Tibial nerve (tissue), 4 donors: ENCODE measurements around the gene KMT5C. TPM values are rescaled to one million over a fixed set of nuclear protein-coding genes. Genes with fewer than 3 reads are reported as not detected.
"Not testable (repeated sequence)": the region's sequence is repeated elsewhere in the genome, so short reads cannot be mapped to it uniquely, and the experiment has no call there.

Experiments used
- DNase-seq, 2 donors: peaks; one replicate each; pipeline ENCODE4 v3.0.0-alpha.2; 2019; ENCODE audit warnings: low spot score in 2 of 2
- H3K27ac ChIP-seq, 4 donors: fragments of 200-600 bp; sonication (generic) in 3 of 4; one replicate each; pipeline ENCODE4 v1.5.1; 2017 to 2019; ENCODE audit warnings: mild to moderate bottlenecking in 1 of 4
- H3K27me3 ChIP-seq, 2 donors: fragments of 200-600 bp; sonication (generic) in 1 of 2; one replicate each; pipeline versions ENCODE4 v1.5.1 to v1.6.0; 2017 to 2019
- H3K36me3 ChIP-seq, 3 donors: fragments of 200-600 bp; sonication (generic); one replicate each; pipeline ENCODE4 v1.5.1; 2018 to 2019
- H3K4me1 ChIP-seq, 4 donors: fragments of 200-600 bp; sonication (generic) in 3 of 4; one replicate each; pipeline ENCODE4 v1.5.1; 2017 to 2019
- H3K4me3 ChIP-seq, 4 donors: fragments of 200-600 bp; sonication (generic) in 3 of 4; one replicate each; pipeline ENCODE4 v1.5.1; 2017 to 2019; ENCODE audit warnings: mild to moderate bottlenecking in 1 of 4, moderate library complexity in 1 of 4
- H3K9me3 ChIP-seq, 4 donors: fragments of 200-600 bp; sonication (generic) in 3 of 4; one replicate each; pipeline ENCODE4 v1.5.1; 2017 to 2019
- EP300 ChIP-seq, 2 donors: sonication (generic); formaldehyde crosslinking; IDR thresholded peaks; one replicate each; pipeline ENCODE4 v1.6.1; 2017; ENCODE audit warnings: antibody characterized with exemption in 2 of 2, mild to moderate bottlenecking in 1 of 2
- POLR2A ChIP-seq, 2 donors: fragments of 450-650 bp; IDR thresholded peaks; one replicate each; pipeline ENCODE4 v1.6.1; 2017; ENCODE audit warnings: antibody characterized with exemption in 2 of 2, mild to moderate bottlenecking in 2 of 2, moderate library complexity in 2 of 2
- WGBS, 2 donors: methylation state at CpG; one replicate each; pipeline ENCODE4 v1.1.5; 2018; 5-methylcytosine and 5-hydroxymethylcytosine counted together
- total RNA-seq, 4 donors: library from RNA; depleted of rRNA; stranded (reverse); fragments of >200 nt; gene quantifications; one replicate each; pipeline ENCODE4 v1.1.0, GENCODE V29; 2016
- TF ChIP-seq, protein P1 (sequence below), 5 experiments: fragments of 200-600 bp in 3 of 5; fragments of 450-650 bp in 2 of 5; sonication (generic) in 3 of 5; IDR thresholded peaks; one replicate each; pipeline ENCODE4 v1.5.1; 2016 to 2019; ENCODE audit warnings: antibody characterized with exemption in 5 of 5, mild to moderate bottlenecking in 3 of 5, moderate library complexity in 2 of 5

Gene KMT5C
- total RNA-seq, 4 donors from 2014 or later, result 30.6 to 50.0 (median 41.2) TPM

DNA sequence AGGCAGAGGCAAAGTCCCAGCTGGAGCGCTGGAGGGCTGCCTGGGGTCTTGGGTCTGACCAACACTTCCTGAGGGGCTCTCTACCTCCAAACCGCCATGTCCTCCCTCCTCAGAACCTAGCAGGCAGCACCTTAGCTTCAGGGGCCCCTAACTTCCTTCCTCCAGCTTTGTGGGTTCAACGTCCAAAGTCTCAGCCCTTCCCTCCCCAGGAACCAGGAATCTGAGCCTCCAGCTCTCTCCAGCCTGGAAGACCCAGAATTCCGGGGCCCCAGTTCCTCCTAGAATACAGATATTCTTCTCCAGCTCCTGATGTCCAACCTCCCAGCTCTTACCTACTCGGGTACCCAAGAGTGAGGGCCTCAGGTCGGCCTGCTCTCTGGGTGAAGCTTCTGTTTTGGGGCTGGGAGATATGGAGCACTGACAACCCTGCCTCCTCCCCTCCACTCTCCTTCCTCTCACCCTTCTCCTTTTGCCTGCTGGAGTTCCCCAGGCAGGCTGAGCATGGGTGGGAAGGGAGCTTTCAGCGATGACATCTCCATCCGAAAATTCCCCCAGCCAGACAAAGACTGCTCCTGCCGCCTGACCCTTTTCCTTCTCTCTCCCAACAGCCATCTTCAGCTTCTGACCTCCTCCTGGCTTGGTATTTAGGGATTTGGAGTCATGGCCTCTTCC lies 18.1 kb upstream of the KMT5C start:
- H3K36me3 ChIP-seq, result no peaks in the 10 kb centered on the region
- WGBS, 2 donors, result 69 to 81% methylated on average over 9 of the region's 9 CpGs
- H3K27ac ChIP-seq, result peak overlapping the region in 1 of 4 donors; percentile 50
- no peaks in the 10 kb centered on the region for H3K4me1 ChIP-seq
- no peaks in the 10 kb centered on the region for H3K9me3 ChIP-seq
- no peak overlapping the region for H3K4me3 ChIP-seq
- TF ChIP-seq POLR2A (IDR thresholded peaks at IDR 0.05) (no peak), EP300 (IDR thresholded peaks at IDR 0.05) (no peak)
- TF ChIP-seq, protein P1, sequence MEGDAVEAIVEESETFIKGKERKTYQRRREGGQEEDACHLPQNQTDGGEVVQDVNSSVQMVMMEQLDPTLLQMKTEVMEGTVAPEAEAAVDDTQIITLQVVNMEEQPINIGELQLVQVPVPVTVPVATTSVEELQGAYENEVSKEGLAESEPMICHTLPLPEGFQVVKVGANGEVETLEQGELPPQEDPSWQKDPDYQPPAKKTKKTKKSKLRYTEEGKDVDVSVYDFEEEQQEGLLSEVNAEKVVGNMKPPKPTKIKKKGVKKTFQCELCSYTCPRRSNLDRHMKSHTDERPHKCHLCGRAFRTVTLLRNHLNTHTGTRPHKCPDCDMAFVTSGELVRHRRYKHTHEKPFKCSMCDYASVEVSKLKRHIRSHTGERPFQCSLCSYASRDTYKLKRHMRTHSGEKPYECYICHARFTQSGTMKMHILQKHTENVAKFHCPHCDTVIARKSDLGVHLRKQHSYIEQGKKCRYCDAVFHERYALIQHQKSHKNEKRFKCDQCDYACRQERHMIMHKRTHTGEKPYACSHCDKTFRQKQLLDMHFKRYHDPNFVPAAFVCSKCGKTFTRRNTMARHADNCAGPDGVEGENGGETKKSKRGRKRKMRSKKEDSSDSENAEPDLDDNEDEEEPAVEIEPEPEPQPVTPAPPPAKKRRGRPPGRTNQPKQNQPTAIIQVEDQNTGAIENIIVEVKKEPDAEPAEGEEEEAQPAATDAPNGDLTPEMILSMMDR (IDR thresholded peaks at IDR 0.05), result no peak
- H3K27me3 ChIP-seq, result peaks cover 0 to 11% of the 10 kb centered on the region in 2 donors
- no peak for DNase-seq

DNA sequence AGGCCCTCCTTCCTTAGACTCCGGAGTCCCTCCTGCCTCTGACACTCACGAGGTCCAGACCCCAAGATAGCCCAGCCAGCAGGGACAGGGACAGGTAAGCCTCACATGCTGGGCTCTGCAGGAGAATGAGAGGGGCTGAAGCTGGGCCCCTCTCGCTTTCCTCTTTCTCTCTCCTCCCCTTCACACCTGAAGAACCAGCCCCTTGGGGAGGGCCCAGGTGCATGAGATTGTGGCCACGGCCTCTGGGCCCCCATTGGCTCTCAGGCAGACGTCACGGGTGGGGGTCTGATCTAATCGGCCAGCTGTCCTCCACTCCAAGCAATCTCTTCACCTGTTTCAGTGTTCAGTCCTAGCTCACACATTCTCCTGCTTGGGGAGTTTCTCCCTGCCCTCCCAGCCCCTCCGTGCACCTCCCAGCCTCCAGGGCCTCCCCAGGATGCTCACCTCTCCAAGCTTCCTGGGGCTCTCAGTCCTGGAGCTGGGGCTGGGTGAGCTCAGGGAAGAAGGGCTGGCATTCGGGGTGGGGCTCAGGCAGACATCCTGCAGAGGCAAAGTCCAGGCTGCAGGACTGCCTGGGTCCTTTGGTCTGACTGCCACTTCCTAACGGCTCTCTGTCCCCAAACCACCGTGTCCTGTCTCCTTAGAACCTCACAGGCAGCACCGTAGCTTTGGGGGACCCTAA lies 17.3 kb upstream of the KMT5C start:
- H3K4me1 ChIP-seq, result no peaks in the 10 kb centered on the region
- no peak for DNase-seq
- H3K36me3 ChIP-seq, result no peaks in the 10 kb centered on the region
- WGBS, 2 donors, result 61 to 65% methylated on average over 11 to 12 of the region's 12 CpGs
- H3K9me3 ChIP-seq, result no peaks in the 10 kb centered on the region
- peaks cover 0 to 11% of the 10 kb centered on the region in 2 donors for H3K27me3 ChIP-seq
- H3K27ac ChIP-seq, result peak overlapping the region in 1 of 4 donors; percentile 50
- no peak for TF ChIP-seq POLR2A (IDR thresholded peaks at IDR 0.05)
- no peak for TF ChIP-seq EP300 (IDR thresholded peaks at IDR 0.05)
- TF ChIP-seq, protein P1 (IDR thresholded peaks at IDR 0.05), result no peak
- H3K4me3 ChIP-seq, result no peak overlapping the region

DNA sequence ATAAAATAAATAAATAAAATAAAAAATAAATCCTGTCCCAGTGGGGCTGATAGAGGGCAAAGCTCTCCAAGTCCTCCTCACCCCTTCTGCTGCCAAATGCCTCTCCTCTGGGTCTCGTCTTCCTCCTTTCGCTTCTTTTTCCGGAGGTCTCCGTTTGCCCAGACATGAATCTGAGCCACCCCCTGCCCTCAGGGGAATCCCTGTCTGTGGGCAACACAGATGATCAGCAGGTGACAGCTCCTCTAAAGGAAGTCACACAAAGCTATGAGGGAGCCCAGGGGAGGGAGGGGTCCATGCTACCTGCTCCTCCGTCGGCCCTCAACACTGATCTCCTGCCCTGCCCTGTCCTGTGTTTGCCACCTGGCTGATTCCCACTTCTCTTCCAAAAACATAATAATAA lies 15.0 kb upstream of the KMT5C start:
- WGBS, 2 donors, result 80 to 84% methylated on average over 6 of the region's 6 CpGs
- peak overlapping the region in 1 of 4 donors; percentile 47 for H3K27ac ChIP-seq

DNA sequence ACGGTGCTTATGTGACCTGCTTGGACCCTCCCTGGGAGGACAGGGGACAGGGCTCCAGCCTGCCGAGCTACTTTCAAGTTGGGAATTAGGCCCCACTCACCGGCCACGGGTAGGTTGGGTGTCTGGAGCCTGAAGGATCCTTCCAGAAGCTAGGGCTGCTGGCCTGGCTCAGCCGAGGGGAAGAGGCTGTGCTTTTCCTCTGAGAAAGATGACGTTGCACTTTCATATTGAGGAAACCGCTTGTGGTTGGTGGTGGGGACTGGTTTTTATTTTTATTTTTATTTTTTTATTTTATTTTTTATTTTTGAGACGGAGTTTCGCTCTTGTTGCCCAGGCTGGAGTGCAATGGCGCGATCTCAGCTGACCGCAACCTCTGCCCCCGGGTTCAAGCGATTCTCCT lies 14.5 kb upstream of the KMT5C start, which contains the start of gene TMEM150B:
Gene TMEM150B, minus strand, starts transcription at position 170 of the 400 bp plus-strand sequence. CDS start 4,305 bp downstream, outside the sequence.
- 67 to 70% methylated on average over 14 of the region's 14 CpGs for WGBS, 2 donors
- Histone ChIP-seq H3K27ac (peak within 1 kb of the TSS in 1 of 4 donors; percentile 47), H3K4me3 (peak within 1 kb of the TSS in 1 of 4 donors; percentile 14), H3K36me3 (no peaks in the 10 kb centered on the region), H3K9me3 (no peaks in the 10 kb centered on the region), H3K27me3 (peaks cover 0 to 8% of the 10 kb centered on the region in 2 donors), H3K4me1 (no peaks in the 10 kb centered on the region)
- no peak for DNase-seq
- peak in 1 of 2 donors; percentile 20 for TF ChIP-seq EP300 (IDR thresholded peaks at IDR 0.05)
- TF ChIP-seq POLR2A (IDR thresholded peaks at IDR 0.05), result no peak

More for the DNA sequence above, 15.0 kb upstream of the KMT5C start:
- no peak for DNase-seq
- TF ChIP-seq, protein P1 (IDR thresholded peaks at IDR 0.05), result no peak
- TF ChIP-seq EP300 (IDR thresholded peaks at IDR 0.05) (no peak), POLR2A (IDR thresholded peaks at IDR 0.05) (no peak)
- Histone ChIP-seq H3K27me3 (peaks cover 0 to 11% of the 10 kb centered on the region in 2 donors), H3K36me3 (no peaks in the 10 kb centered on the region), H3K9me3 (no peaks in the 10 kb centered on the region), H3K4me3 (peak overlapping the region in 1 of 4 donors; percentile 14), H3K4me1 (no peaks in the 10 kb centered on the region)

DNA sequence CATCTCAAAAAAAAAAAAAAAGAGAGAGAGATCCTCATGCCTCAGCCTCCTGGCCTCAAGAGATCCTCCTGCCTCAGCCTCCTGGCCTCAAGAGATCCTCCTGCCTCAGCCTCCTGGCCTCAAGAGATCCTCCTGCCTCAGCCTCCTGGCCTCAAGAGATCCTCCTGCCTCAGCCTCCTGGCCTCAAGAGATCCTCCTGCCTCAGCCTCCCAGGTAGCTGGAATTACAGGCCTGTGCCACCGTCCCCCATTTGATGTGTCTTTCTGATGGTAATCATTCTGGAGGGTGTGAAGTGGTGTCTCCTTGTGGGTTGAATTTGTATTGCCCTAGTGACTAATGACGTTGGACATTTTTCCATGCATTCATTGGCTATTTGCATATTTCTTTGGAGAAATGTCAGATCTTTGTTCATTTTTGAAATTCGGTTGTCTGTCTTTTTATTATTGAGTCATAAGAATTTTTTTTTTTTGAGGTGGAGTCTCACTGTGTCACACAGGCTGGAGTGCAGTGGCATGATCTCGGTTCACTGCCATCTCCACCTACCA lies 10.8 kb upstream of the KMT5C start:
- 64 to 77% methylated on average over 4 of the region's 4 CpGs for WGBS, 2 donors

DNA sequence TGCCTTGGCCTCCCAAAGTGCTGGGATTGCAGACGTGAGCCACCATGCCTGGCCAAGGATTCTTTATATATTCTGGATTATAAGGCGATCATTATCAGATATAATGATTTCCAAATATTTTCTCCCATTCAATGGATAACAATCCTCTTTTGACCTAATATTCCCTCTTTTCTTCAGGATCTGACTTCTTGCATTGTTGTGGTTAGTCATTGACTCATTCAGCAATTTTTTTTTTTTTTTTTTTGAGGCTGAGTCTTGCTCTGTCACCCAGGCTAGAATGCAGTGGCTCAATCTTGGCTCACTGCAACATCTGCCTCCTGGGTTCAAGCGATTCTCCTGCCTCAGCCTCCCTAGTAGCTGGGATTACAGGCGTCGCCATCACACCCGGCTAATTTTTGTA lies 9.9 kb upstream of the KMT5C start:
- not testable (repeated sequence) for H3K36me3 ChIP-seq, H3K4me3 ChIP-seq, H3K27me3 ChIP-seq, H3K9me3 ChIP-seq, H3K4me1 ChIP-seq, H3K27ac ChIP-seq, DNase-seq
- 79% methylated on average over 6 of the region's 6 CpGs for WGBS, 2 donors

More for the DNA sequence above, 10.8 kb upstream of the KMT5C start:
- DNase-seq, H3K36me3 ChIP-seq, H3K4me1 ChIP-seq, H3K27me3 ChIP-seq, H3K27ac ChIP-seq, H3K9me3 ChIP-seq, H3K4me3 ChIP-seq: not testable (repeated sequence)
